GM23248 (cell line): ENCODE results near the gene MYBPH. TPM values are rescaled to one million over a fixed set of nuclear protein-coding genes. Genes with fewer than 3 reads are reported as not detected.

Source experiments
- DNase-seq: peaks from one replicate; pipeline ENCODE4 v3.0.0-alpha.2; 2015
- H2AFZ ChIP-seq: fragments of 200-600 bp; sonication (generic); 2 replicates; pipeline ENCODE4 v1.6.1; 2016; ENCODE audit warnings: antibody characterized with exemption
- H3F3A ChIP-seq: fragments of 200-600 bp; sonication (generic); 2 replicates; pipeline ENCODE4 v1.6.1; 2016; ENCODE audit warnings: mild to moderate bottlenecking, antibody characterized with exemption, mixed run types; ENCODE audit not compliant: insufficient read depth
- H3K27ac ChIP-seq: fragments of 200-600 bp; sonication (generic); 2 replicates; pipeline ENCODE4 v1.5.1; 2016; ENCODE audit warnings: mild to moderate bottlenecking
- H3K27me3 ChIP-seq: fragments of 200-600 bp; sonication (generic); replicated peaks from 2 replicates; pipeline ENCODE4 v1.6.1; 2016; ENCODE audit warnings: mild to moderate bottlenecking; ENCODE audit not compliant: insufficient read depth
- H3K36me3 ChIP-seq: fragments of 200-600 bp; sonication (generic); 2 replicates; pipeline ENCODE4 v1.6.1; 2016; ENCODE audit warnings: low read depth, mild to moderate bottlenecking
- H3K4me1 ChIP-seq: fragments of 200-600 bp; sonication (generic); 2 replicates; pipeline ENCODE4 v1.6.1; 2016; ENCODE audit warnings: mild to moderate bottlenecking; ENCODE audit not compliant: insufficient read depth
- H3K4me2 ChIP-seq: fragments of 200-600 bp; sonication (generic); one replicate; pipeline ENCODE4 v1.6.1; 2016; ENCODE audit warnings: mild to moderate bottlenecking; ENCODE audit not compliant: unreplicated experiment
- H3K4me3 ChIP-seq: fragments of 200-600 bp; sonication (generic); 2 replicates; pipeline ENCODE4 v1.5.1; 2016; ENCODE audit warnings: mild to moderate bottlenecking
- H3K79me2 ChIP-seq: fragments of 200-600 bp; sonication (generic); 2 replicates; pipeline ENCODE4 v1.6.1; 2016; ENCODE audit warnings: mild to moderate bottlenecking; ENCODE audit not compliant: insufficient read depth
- H3K9ac ChIP-seq: fragments of 200-600 bp; sonication (generic); 2 replicates; pipeline ENCODE4 v1.6.1; 2016; ENCODE audit warnings: mild to moderate bottlenecking
- H3K9me2 ChIP-seq: fragments of 200-600 bp; sonication (generic); 2 replicates; pipeline ENCODE4 v1.6.1; 2016; ENCODE audit warnings: mixed run types, mild to moderate bottlenecking, moderate library complexity; ENCODE audit not compliant: insufficient read depth
- H3K9me3 ChIP-seq: fragments of 200-600 bp; sonication (generic); one replicate; pipeline ENCODE4 v1.6.1; 2017; ENCODE audit warnings: low read depth
- H4K20me1 ChIP-seq: fragments of 200-600 bp; sonication (generic); 2 replicates; pipeline ENCODE4 v1.6.0; 2016; ENCODE audit not compliant: insufficient read depth
- EZH2 ChIP-seq: fragments of 200-600 bp; sonication (generic); IDR thresholded peaks from 2 replicates; pipeline ENCODE4 v1.6.1; 2018; ENCODE audit warnings: antibody characterized with exemption, mild to moderate bottlenecking; ENCODE audit not compliant: insufficient read depth, poor library complexity, severe bottlenecking
- EZH2phosphoT487 ChIP-seq: fragments of 200-600 bp; sonication (generic); IDR thresholded peaks from 2 replicates; pipeline ENCODE4 v1.6.1; 2018; ENCODE audit warnings: antibody characterized with exemption, moderate library complexity, mild to moderate bottlenecking, low read depth; ENCODE audit not compliant: insufficient read depth
- WGBS, 2 experiments: methylation state at CpG; one replicate each; pipeline ENCODE4 v1.1.6; 2015 to 2017; ENCODE audit warnings: low lambda C conversion rate in 2 of 2, low coverage in 1 of 2; ENCODE audit errors: missing lambda C conversion rate in 2 of 2; 5-methylcytosine and 5-hydroxymethylcytosine counted together
- in situ Hi-C: fragments of 300-500 bp; cut with MboI; formaldehyde crosslinking; loops from 2 replicates; pipeline ENCODE4 v1.15.0; 2020
- polyA plus RNA-seq: library from polyadenylated mRNA; unstranded; fragments of >200 nt; fragmentation: Nextera tagmentation; extraction: Ambion mirVana; gene quantifications from 2 replicates; pipeline ENCODE4 v1.2.1, GENCODE V29; 2016
- total RNA-seq: library from RNA; depleted of rRNA; stranded (reverse); fragments of >200 nt; shearing (Covaris generic); gene quantifications from 2 replicates; pipeline ENCODE4 v1.2.3, GENCODE V29; 2014

The MYBPH gene
- total and polyA plus RNA-seq, 2 experiments from 2014 or later = 0.11 to 0.34 TPM

DNA sequence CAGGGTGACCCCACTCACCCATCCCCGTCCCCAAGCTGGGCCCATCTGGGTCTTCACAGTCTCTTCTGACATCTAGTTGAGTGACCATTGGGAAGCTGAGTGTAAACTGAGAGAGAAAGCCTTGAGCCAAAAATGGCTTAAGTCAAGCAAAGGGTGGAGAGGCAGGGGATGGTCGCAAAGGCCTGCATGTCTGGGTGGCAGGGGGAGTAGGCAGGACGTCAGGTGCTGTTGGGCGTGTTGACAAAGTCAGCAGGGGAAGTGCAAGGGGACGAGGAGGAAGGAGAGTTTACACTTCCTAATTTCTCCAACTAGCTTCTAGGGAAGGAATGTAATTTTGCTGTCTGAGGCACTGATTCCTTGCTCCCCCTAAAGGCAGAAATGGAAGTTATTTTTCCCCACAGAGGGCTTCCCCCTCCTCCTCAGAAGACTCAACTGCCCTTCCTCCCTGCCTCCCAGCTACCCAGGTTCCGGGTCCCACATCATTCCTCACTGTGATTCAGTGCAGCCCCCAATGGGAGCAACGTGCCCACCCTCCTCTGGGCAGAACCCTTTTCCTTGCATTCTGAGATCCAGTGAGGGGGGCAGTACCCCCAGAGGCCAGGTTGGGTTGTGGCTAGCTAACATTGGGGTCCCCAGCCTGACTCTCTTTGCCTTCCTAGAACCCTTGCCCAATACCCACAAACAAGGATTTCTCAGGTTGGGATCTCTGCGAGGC lies 49.3 kb downstream of the MYBPH start:
- Histone ChIP-seq H3K4me2 (peak overlapping the region; percentile 88), H3K9ac (no peak overlapping the region), H3K4me3 (no peak overlapping the region; the same call in 1 of the 2 replicates), H3K27ac (no peak overlapping the region), H4K20me1 (no peaks in the 10 kb centered on the region), H3K27me3 (peaks cover 7% of the 10 kb centered on the region; the same call in 1 of the 2 replicates), H3K9me3 (no peaks in the 10 kb centered on the region), H3K9me2 (no peaks in the 10 kb centered on the region), H3K79me2 (no peaks in the 10 kb centered on the region), H3K4me1 (peaks cover 16% of the 10 kb centered on the region), H3F3A (peaks cover 7% of the 10 kb centered on the region; the same call in 1 of the 2 replicates), H3K36me3 (no peaks in the 10 kb centered on the region), H2AFZ (peak overlapping the region; percentile 86)
- in situ Hi-C loops = no loop called here
- peak; percentile 48 for DNase-seq
- TF ChIP-seq EZH2 (no peak), EZH2phosphoT487 (no peak)
- 22 to 26% methylated on average over 8 of the region's 8 CpGs for WGBS, 2 experiments

DNA sequence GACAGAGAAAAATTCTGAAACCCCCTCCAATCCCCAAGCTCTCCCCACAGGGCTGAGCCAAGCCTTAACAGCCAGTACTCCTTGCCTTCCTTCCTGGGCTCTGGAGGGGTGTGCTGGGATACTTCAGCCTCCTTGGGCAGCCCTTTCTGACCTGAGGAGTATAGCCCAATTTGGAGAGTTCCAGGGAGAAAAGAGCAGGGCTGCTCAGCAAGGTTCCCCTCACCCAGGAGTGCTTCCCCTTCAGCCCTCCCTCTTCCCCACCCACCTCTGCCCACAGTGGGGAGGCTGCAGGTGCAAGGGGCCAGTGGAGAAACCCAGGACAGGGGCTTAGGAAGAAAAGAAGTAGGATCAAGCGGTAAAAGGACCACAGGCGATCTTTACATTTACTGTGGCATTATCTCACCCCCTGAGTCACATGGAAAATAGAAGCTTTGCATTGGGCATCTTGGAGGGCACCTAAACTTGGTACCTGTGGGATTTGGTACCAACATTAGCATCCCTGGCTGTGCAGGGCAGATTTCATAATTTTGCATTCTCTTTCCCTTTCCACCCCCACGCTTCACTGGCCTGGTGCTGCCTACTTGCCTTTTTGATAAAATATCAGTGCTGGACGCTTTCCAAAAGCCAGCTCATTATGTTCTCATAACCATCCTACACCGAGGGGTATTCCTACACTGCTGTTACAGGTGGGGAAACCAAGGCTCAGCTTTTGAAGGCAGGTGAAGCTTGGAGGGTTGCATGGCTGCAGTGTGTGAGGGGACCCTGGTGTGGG lies 50.9 kb downstream of the MYBPH start:
- no peaks in the 10 kb centered on the region for H3K79me2 ChIP-seq
- H3K27me3 ChIP-seq = peaks cover 13% of the 10 kb centered on the region; the same call in 1 of the 2 replicates

GRCh38 chr1:203124011-203124410 lies 51.6 kb downstream of the MYBPH start:
- no peaks in the 10 kb centered on the region for H3K9me2 ChIP-seq
- peaks cover 14% of the 10 kb centered on the region; the same call in 1 of the 2 replicates for H3K27me3 ChIP-seq
- H3K4me3 ChIP-seq = no peak overlapping the region
- no peak overlapping the region for H2AFZ ChIP-seq
- peaks cover 16% of the 10 kb centered on the region for H3K4me1 ChIP-seq
- H3K36me3 ChIP-seq = no peaks in the 10 kb centered on the region
- H3K9me3 ChIP-seq = no peaks in the 10 kb centered on the region
- 37 to 53% methylated on average over 5 of the region's 5 CpGs for WGBS, 2 experiments
- no peak for DNase-seq
- H3F3A ChIP-seq = peaks cover 7% of the 10 kb centered on the region; the same call in 1 of the 2 replicates
- no peaks in the 10 kb centered on the region for H3K79me2 ChIP-seq
- H4K20me1 ChIP-seq = no peaks in the 10 kb centered on the region
- no peak overlapping the region for H3K4me2 ChIP-seq
- no peak for TF ChIP-seq EZH2phosphoT487
- TF ChIP-seq EZH2 = no peak
- no peak overlapping the region for H3K27ac ChIP-seq
- in situ Hi-C loops = no loop called here
- no peak overlapping the region for H3K9ac ChIP-seq

More for the DNA sequence above, 50.9 kb downstream of the MYBPH start:
- WGBS, 2 experiments = 57% methylated on average over 5 of the region's 5 CpGs
- H4K20me1 ChIP-seq = no peaks in the 10 kb centered on the region
- in situ Hi-C loops = no loop called here
- H3K4me2 ChIP-seq = no peak overlapping the region
- H3K4me3 ChIP-seq = no peak overlapping the region
- H3F3A ChIP-seq = peaks cover 7% of the 10 kb centered on the region; the same call in 1 of the 2 replicates
- DNase-seq = peak; percentile 40
- H3K9ac ChIP-seq = no peak overlapping the region
- peaks cover 16% of the 10 kb centered on the region for H3K4me1 ChIP-seq
- no peaks in the 10 kb centered on the region for H3K9me3 ChIP-seq
- H3K9me2 ChIP-seq = no peaks in the 10 kb centered on the region
- H3K36me3 ChIP-seq = no peaks in the 10 kb centered on the region
- H2AFZ ChIP-seq = no peak overlapping the region
- H3K27ac ChIP-seq = no peak overlapping the region
- no peak for TF ChIP-seq EZH2

DNA sequence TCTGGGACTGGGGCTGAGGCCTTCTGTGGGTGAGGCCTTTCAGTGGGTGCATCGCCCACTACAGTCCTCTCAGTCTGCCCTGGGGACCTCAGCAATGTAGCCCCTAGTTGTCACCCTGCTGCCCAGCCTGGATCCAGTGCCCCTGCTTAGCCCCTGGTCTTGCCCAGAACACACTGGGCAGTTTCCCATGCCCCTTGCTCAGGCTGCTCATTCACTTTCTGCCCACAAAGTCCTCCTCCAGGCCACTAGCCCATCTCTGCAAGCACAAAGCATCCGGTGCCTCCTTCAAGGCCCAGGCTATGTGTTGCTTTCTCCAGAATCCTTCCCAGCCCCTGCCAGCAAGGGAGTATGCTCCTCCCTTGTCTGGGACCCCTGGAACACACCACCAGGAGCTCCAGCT lies 53.5 kb downstream of the MYBPH start:
- in situ Hi-C loops = no loop called here
- Histone ChIP-seq H2AFZ (no peak overlapping the region), H3K9me2 (no peaks in the 10 kb centered on the region), H3K4me3 (no peak overlapping the region), H3F3A (peaks cover 7% of the 10 kb centered on the region; the same call in 1 of the 2 replicates), H3K4me2 (no peak overlapping the region), H3K9me3 (no peaks in the 10 kb centered on the region), H4K20me1 (no peaks in the 10 kb centered on the region), H3K4me1 (peaks cover 8% of the 10 kb centered on the region; the same call in 1 of the 2 replicates), H3K27me3 (peaks cover 28% of the 10 kb centered on the region; the same call in 1 of the 2 replicates), H3K79me2 (no peaks in the 10 kb centered on the region), H3K36me3 (no peaks in the 10 kb centered on the region), H3K27ac (no peak overlapping the region), H3K9ac (no peak overlapping the region)
- DNase-seq = no peak
- TF ChIP-seq EZH2phosphoT487 (no peak), EZH2 (no peak)
- WGBS, 2 experiments = 51 to 64% methylated on average over 2 of the region's 2 CpGs
